Measurements from ENCODE around the gene FBXO9. TPM values are rescaled to one million over a fixed set of nuclear protein-coding genes. Genes with fewer than 3 reads are reported as not detected.

The FBXO9 gene
- total RNA-seq, 4 donors from 2014 or later = 65.0 to 95.9 (median 82.3) TPM

DNA sequence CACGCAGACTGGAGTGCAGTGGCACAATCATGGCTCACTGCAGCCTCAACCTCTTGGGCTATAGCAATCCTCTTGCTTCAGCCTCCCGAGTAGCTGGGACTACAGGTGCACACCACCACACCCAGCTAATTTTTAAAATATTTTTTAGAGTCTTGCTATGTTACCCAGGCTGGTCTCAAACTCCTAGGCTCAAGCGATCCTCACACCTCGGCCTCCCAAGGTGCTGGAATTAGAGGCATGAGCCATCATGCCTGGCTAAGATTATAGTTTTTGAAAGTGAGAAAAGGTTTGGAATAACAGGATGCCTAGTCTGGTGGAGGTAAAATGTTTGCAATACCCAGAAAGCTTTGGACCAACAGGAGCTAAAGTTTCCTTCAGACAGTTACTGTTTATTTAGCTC, 60.1 kb downstream of the FBXO9 start:
- TF ChIP-seq, protein P1, sequence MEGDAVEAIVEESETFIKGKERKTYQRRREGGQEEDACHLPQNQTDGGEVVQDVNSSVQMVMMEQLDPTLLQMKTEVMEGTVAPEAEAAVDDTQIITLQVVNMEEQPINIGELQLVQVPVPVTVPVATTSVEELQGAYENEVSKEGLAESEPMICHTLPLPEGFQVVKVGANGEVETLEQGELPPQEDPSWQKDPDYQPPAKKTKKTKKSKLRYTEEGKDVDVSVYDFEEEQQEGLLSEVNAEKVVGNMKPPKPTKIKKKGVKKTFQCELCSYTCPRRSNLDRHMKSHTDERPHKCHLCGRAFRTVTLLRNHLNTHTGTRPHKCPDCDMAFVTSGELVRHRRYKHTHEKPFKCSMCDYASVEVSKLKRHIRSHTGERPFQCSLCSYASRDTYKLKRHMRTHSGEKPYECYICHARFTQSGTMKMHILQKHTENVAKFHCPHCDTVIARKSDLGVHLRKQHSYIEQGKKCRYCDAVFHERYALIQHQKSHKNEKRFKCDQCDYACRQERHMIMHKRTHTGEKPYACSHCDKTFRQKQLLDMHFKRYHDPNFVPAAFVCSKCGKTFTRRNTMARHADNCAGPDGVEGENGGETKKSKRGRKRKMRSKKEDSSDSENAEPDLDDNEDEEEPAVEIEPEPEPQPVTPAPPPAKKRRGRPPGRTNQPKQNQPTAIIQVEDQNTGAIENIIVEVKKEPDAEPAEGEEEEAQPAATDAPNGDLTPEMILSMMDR (IDR thresholded peaks at IDR 0.05) = no peak
- TF ChIP-seq POLR2AphosphoS5 (IDR thresholded peaks at IDR 0.05) (no peak), POLR2A (IDR thresholded peaks at IDR 0.05) (no peak), EP300 (IDR thresholded peaks at IDR 0.05) (no peak)
- no peaks in the 10 kb centered on the region for H3K4me1 ChIP-seq
- no peak overlapping the region for H3K4me3 ChIP-seq
- 87 to 91% methylated on average over 4 of the region's 4 CpGs for WGBS, 2 donors (ENCODE audit: low coverage in 1 of 2)
- H3K27ac ChIP-seq = no peak overlapping the region
- no peaks in the 10 kb centered on the region for H3K9me3 ChIP-seq
- H3K27me3 ChIP-seq = no peaks in the 10 kb centered on the region
- H3K36me3 ChIP-seq = no peaks in the 10 kb centered on the region
- ATAC-seq = no peak

DNA sequence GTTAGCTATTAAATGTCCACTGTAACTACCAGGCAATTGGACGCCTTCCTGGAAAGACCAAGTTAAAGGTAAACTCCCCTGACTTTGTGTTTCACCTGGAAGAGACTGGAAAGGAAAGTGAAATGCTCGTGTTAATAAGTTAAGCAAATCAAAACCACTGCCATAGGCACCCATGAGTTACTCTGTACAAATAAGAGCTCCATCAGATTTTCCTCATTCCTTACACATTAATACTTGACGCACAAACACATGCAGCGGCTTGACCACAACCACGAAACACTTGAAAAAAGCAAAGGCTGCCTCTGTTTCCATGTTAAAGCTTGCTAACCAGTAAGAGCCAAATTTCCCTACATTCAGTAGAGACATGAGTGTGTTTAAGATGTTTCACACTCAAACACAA, 63.6 kb downstream of the FBXO9 start:
- WGBS, 2 donors (ENCODE audit: low coverage in 1 of 2) = 88 to 89% methylated on average over 4 to 5 of the region's 5 CpGs
- no peaks in the 10 kb centered on the region for H3K27me3 ChIP-seq
- no peak overlapping the region for H3K27ac ChIP-seq

DNA sequence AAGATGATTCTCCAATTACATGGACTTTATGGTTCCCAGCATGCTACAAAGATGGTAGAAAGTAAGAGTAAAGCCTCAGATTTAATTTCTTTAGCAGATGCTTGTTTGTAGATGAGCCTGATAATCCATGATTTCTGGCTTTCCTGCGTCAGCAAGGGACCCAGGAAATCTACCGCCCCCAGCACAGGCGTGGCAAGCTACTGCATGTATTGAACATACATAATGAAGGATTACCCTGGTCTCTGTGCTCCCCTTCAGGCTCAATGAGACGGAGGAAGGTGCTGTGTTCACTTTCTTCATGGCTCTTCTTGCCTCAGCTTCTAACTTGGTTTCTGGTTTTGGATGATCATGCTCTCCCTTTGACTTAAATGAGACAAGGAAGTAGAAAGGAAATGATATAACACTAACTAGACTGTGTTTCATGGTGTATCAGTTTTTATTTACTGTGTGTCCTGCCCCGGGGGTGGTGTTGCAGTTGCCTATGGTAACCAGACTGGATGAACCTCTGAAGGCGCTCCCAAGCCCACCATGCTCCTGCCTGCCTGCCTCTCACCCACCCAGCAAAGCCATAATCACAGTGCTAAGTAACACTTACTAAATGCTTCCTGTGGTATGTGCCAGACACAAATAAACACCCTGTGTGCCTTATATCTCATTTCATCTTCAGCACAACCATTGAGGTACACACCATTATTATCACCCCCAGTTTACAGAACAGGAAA, 65.5 kb downstream of the FBXO9 start:
- TF ChIP-seq, protein P1 (IDR thresholded peaks at IDR 0.05) = no peak
- TF ChIP-seq EP300 (IDR thresholded peaks at IDR 0.05) (no peak), POLR2A (IDR thresholded peaks at IDR 0.05) (no peak), POLR2AphosphoS5 (IDR thresholded peaks at IDR 0.05) (no peak)
- Histone ChIP-seq H3K36me3 (no peaks in the 10 kb centered on the region), H3K4me3 (no peak overlapping the region), H3K27ac (peak overlapping the region in 3 of 4 donors; percentile 38 to 62 (median 38)), H3K27me3 (no peaks in the 10 kb centered on the region), H3K4me1 (peaks cover 0 to 42% (median 0%) of the 10 kb centered on the region in 3 donors), H3K9me3 (no peaks in the 10 kb centered on the region)
- WGBS, 2 donors (ENCODE audit: low coverage in 1 of 2) = 78 to 97% methylated on average over 5 to 6 of the region's 6 CpGs
- ATAC-seq = no peak

More for the DNA sequence above, 63.6 kb downstream of the FBXO9 start:
- no peak for ATAC-seq
- TF ChIP-seq, protein P1 (IDR thresholded peaks at IDR 0.05) = no peak
- TF ChIP-seq POLR2AphosphoS5 (IDR thresholded peaks at IDR 0.05) = no peak
- TF ChIP-seq POLR2A (IDR thresholded peaks at IDR 0.05) = no peak
- TF ChIP-seq EP300 (IDR thresholded peaks at IDR 0.05) = no peak
- Histone ChIP-seq H3K4me1 (peaks cover 0 to 23% (median 0%) of the 10 kb centered on the region in 3 donors), H3K9me3 (no peaks in the 10 kb centered on the region), H3K4me3 (no peak overlapping the region), H3K36me3 (no peaks in the 10 kb centered on the region)

DNA sequence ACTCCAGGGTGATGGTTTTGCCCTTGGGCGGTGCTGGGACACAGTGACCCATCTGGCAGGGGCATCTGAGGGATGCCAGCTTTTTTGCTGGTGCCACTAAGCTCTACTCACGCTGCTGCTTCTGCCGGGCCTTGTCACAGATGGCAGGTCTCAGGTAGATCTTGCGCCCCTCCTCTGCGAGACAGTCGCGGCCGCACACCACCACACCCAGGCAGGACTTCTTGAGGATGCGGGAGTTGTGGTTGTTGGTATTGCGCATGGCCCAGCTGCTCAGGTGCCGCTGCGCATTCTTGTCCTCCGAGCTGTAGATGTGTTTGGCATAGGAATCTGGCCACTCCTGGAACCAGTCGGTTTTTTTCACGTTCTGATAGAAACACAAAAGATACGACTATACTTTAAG, 68.8 kb downstream of the FBXO9 start:
- Histone ChIP-seq H3K4me1 (peaks cover 0 to 44% (median 0%) of the 10 kb centered on the region in 3 donors), H3K27me3 (no peaks in the 10 kb centered on the region), H3K4me3 (no peak overlapping the region), H3K27ac (peak overlapping the region in 3 of 4 donors; percentile 14 to 36 (median 18)), H3K36me3 (no peaks in the 10 kb centered on the region), H3K9me3 (no peaks in the 10 kb centered on the region)
- TF ChIP-seq, protein P1 (IDR thresholded peaks at IDR 0.05) = no peak
- TF ChIP-seq EP300 (IDR thresholded peaks at IDR 0.05) = no peak
- no peak for TF ChIP-seq POLR2AphosphoS5 (IDR thresholded peaks at IDR 0.05)
- TF ChIP-seq POLR2A (IDR thresholded peaks at IDR 0.05) = no peak
- ATAC-seq = no peak
- 60% methylated on average over 1 of the region's 16 CpGs; no CpG with 5 or more reads in 1 of the 2 donors for WGBS, 2 donors (ENCODE audit: low coverage in 1 of 2)
